GM19351 (cell line): ENCODE data around the gene ZNF324.
A peak's percentile ranks its signal among the peaks of the same experiment; 100 is the strongest.
"Not testable (repeated sequence)": the region's sequence is repeated elsewhere in the genome, so short reads cannot be mapped to it uniquely, and the experiment has no call there.

Experiments
- ATAC-seq: cut with Tn5 transposase; IDR thresholded peaks from one replicate; pipeline ENCODE4 v1.9.1; 2021; ENCODE audit warnings: mild to moderate bottlenecking, moderate library complexity; ENCODE audit not compliant: unreplicated experiment

Gene ZNF324

GRCh38 chr19:58470837-58471543 is 4.1 kb downstream of the ZNF324 start:
- not testable (repeated sequence) for ATAC-seq

- no peak for ATAC-seq
Measured at GRCh38 chr19:58471736-58472135, 4.9 kb downstream of the ZNF324 start.

GRCh38 chr19:58473775-58474174 is 6.9 kb downstream of the ZNF324 start:
- no peak for ATAC-seq

- ATAC-seq, result no peak
Measured at GRCh38 chr19:58474291-58474996, 7.6 kb downstream of the ZNF324 start.

- peak; percentile 24 for ATAC-seq
Measured at GRCh38 chr19:58474997-58475713, 8.3 kb downstream of the ZNF324 start.

GRCh38 chr19:58475714-58476497 is 9.0 kb downstream of the ZNF324 start, which contains the start of gene ZNF446:
Gene ZNF446, plus strand, starts transcription at chr19:58476352. Its CDS starts 867 bp downstream, at chr19:58477219.
- peak; percentile 78 for ATAC-seq

GRCh38 chr19:58476498-58477015 is 9.7 kb downstream of the ZNF324 start:
- ATAC-seq, result no peak

- no peak for ATAC-seq
Measured at GRCh38 chr19:58477130-58477529, 10.2 kb downstream of the ZNF324 start.

- ATAC-seq, result no peak
Measured at GRCh38 chr19:58477871-58478270, 11.0 kb downstream of the ZNF324 start.

- no peak for ATAC-seq
Measured at GRCh38 chr19:58479303-58479702, 12.4 kb downstream of the ZNF324 start.

GRCh38 chr19:58479736-58480480 is 13.0 kb downstream of the ZNF324 start:
- no peak for ATAC-seq

GRCh38 chr19:58480481-58480830 is 13.6 kb downstream of the ZNF324 start:
- ATAC-seq, result no peak

- no peak for ATAC-seq
Measured at GRCh38 chr19:58480831-58481230, 14.0 kb downstream of the ZNF324 start.

- no peak for ATAC-seq
Measured at GRCh38 chr19:58482372-58482771, 15.5 kb downstream of the ZNF324 start.

- no peak for ATAC-seq
Measured at GRCh38 chr19:58483776-58484175, 16.9 kb downstream of the ZNF324 start.

- not testable (repeated sequence) for ATAC-seq
Measured at GRCh38 chr19:58484349-58484748, 17.5 kb downstream of the ZNF324 start.

GRCh38 chr19:58491393-58491792 is 24.5 kb downstream of the ZNF324 start:
- no peak for ATAC-seq

- no peak for ATAC-seq
Measured at GRCh38 chr19:58492265-58492664, 25.4 kb downstream of the ZNF324 start.

GRCh38 chr19:58497634-58498170 is 30.8 kb downstream of the ZNF324 start:
- no peak for ATAC-seq
